GM18517 (cell line): Measurements from ENCODE around the gene POTEF.
"Not testable (repeated sequence)": the region's sequence is repeated elsewhere in the genome, so short reads cannot be mapped to it uniquely, and the experiment has no call there.

Experiments
- ATAC-seq: cut with Tn5 transposase; IDR thresholded peaks from one replicate; pipeline ENCODE4 v1.9.1; 2021; ENCODE audit warnings: mild to moderate bottlenecking, moderate library complexity; ENCODE audit not compliant: unreplicated experiment

POTEF gene

DNA sequence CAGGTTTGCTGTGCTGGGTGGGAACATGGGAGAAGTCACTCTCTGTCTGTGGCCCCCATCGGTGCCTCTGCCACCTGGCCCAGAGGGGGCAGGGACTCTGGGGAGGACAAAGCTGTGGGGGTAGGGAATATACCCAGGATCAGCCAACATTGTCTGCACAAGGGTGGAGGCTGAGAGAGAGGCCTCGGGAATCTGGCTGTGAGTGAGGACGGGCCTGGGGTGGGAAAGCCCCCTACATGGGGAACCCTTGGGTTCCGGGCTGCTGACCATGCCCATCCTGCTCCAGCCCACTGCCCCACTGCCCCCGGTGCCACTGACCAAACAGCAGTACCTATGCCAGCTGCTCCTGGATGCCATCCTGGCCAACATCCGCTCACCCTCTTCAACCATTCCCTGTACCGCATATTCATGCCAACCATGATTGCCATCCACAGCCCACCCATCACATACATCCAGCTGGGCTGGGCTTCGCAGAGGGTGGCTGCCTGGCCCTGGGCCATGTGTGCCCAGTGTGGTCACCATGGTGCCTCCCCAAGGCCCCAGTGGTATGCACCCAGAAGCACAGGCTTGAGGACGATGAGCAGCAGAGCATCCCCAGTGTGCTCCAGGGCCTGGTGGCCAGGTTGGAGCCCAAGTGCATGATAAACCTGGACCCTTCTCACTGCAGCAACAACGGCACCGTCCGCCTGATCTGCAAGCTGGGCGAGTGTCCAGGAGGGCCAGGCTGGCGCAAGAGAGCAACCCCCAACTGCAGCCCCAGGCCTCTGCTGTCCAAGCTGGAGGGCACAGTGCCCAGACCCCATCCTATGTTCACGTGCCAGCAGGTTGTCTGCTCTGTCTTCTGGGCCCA, 6.9 kb upstream of the POTEF start:
- no peak for ATAC-seq

DNA sequence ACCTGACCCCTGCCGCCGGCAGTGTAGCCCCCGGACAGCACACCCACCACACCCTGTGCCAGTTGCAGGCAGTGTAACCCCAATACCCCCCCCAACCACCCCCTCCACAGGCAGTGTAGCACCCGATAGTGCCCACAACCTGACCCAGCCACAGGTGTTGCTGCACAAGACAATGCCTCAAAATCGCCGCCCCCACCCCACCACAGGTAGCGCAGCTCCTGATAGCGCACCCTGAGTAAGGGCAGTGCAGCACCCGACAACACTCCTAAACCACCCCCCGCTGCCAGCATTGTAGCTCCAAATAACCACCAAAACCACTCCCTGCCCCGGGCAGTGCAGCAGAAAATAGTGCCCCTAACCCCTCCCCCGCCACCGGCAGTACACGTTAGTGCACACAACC, 558 bp downstream of the POTEF start:
- not testable (repeated sequence) for ATAC-seq

DNA sequence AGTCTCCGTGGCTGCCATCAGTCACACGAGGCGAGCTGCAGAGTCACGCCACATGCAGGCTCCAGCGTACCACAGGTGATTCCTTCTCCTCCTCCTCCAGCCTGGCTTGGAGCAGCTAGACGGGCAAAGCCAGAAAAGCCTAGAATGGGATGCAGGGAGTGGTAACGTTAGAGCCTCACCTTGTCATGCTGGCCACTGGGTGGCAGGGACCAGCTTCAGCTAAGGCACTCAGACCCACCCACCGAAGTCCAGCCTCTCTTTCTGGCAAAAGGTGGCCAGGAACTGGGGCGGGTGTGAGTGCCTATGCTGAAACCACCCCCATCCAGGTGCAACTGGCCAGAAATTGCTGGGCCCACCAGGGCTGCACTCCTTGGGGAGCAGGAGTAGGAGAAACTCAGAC, 1.3 kb downstream of the POTEF start:
- not testable (repeated sequence) for ATAC-seq

DNA sequence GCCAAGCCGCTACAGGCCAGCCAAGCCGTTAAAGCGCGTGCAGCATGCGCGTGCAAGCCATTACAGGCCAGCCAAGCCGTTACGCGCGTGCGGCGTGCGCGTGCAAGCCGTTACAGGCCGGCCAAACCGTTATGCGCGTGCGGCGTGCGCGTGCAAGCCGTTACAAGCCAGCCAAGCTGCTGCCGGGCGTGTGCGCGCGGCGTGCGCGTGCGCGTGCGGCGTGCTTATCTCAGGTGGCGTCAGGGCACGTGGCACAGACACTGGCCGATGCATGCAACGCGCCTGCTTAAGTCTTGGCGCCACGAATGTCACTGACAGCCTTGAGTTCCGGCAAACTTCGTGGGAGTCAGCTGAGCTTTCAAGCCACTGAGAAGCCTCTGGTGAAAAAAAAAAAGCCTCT, 8.1 kb downstream of the POTEF start:
- not testable (repeated sequence) for ATAC-seq

DNA sequence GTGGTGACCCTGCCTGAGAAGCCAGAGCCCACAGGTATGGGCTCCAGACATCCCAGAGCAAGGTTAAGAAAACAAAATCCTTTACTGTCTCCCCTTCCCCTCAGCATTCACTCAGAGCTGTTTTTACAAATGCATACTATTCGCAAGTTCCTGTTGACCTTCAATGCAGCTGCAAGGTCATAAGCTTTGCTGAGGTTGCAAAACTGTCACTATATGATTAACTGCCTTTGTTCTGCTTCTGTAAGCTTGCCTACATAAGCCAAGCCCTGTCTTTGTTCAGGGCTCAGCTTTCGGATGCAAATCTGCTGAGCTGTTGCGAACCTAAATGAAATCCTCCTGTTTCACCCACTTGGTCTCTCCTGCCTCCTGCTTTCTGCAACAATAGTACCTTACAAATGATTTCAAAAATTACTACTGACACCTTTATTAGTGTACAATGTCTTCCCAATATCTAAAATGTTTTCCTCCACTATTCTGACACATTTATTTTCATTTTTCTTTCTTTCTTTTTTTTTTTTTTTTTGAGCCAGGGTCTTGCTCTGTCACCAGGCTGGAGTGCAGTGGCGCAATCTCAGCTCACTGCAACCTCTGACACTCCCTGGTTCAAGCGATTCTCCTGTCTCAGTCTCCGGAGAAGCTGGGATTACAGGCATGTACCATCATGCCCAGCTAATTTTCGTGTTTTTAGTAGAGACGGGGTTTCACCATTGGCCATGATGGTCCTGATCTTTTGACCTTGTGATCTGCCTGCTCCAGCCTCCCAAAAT, 26.2 kb downstream of the POTEF start:
- ATAC-seq, result not testable (repeated sequence)

GRCh38 chr2:130062645-130063044, 66.4 kb downstream of the POTEF start:
- not testable (repeated sequence) for ATAC-seq

- not testable (repeated sequence) for ATAC-seq
Observed at GRCh38 chr2:130059982-130060381, 69.0 kb downstream of the POTEF start.

DNA sequence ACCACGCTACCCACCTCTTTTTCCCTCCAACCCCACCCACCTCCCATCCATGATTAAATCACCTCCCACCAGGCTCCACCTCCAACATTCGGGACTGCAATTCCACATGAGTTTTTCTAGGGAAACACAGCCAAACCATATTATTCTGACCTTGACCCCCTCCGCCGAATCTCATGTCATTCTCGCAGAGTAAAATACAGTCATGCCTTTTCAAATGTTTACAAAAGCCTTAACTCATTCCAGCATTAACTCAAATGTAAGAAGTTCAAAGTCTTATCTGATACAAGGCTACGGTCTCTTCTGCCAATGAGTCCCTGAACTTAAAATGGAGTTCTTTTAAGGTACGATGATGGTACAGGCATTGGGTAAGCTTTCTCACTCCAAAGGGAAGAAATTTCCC, 72.7 kb downstream of the POTEF start:
- ATAC-seq, result not testable (repeated sequence)

GRCh38 chr2:130053217-130053911, 75.7 kb downstream of the POTEF start:
- ATAC-seq, result not testable (repeated sequence)

GRCh38 chr2:130052376-130052775, 76.6 kb downstream of the POTEF start:
- ATAC-seq, result not testable (repeated sequence)

- not testable (repeated sequence) for ATAC-seq
Observed at GRCh38 chr2:130048422-130048821, 80.6 kb downstream of the POTEF start.

GRCh38 chr2:130038265-130038603, 90.8 kb downstream of the POTEF start:
- not testable (repeated sequence) for ATAC-seq

DNA sequence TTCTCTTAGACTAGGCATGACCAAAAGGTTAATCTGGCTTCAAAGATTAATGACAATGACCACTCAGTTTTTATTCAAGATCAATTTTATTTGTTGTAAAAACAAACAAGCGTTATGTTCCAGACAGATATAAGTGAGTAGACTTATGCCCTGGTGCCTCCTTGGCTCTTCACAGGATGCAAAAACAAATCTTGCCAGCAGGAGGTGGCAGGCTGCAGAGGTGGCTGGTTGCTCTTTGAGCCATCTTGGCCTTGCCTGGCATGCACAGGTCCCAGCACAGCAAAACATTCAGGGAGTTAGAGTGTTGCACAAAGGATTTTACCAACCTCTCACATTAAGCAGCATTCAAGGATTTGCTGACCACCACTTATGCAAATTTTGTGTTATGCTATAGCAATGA, 103.1 kb downstream of the POTEF start:
- not testable (repeated sequence) for ATAC-seq
